Sigmoid colon (tissue), 7 donors: ENCODE data around the gene RABGAP1L. TPM values are rescaled to one million over a fixed set of nuclear protein-coding genes. Genes with fewer than 3 reads are reported as not detected.

Experiments
- DNase-seq: peaks from one replicate; pipeline ENCODE4 v3.0.0-alpha.2; 2019
- H3K27ac ChIP-seq, 4 donors: fragments of 200-600 bp; sonication (generic); one replicate each; pipeline ENCODE4 v1.5.1; 2016 to 2019; ENCODE audit warnings: mild to moderate bottlenecking in 1 of 4
- H3K27me3 ChIP-seq, 3 donors: fragments of 200-600 bp; sonication (generic); one replicate each; pipeline ENCODE4 v1.5.1; 2019; ENCODE audit warnings: mild to moderate bottlenecking in 1 of 3
- H3K36me3 ChIP-seq, 4 donors: fragments of 200-600 bp; sonication (generic); one replicate each; pipeline ENCODE4 v1.5.1; 2016 to 2019
- H3K4me1 ChIP-seq, 4 donors: fragments of 200-600 bp; sonication (generic); one replicate each; pipeline ENCODE4 v1.5.1; 2017 to 2019
- H3K4me3 ChIP-seq, 4 donors: fragments of 200-600 bp; sonication (generic); one replicate each; pipeline ENCODE4 v1.5.1; 2017 to 2019; ENCODE audit warnings: mild to moderate bottlenecking in 2 of 4, moderate library complexity in 1 of 4
- H3K9me3 ChIP-seq, 4 donors: fragments of 200-600 bp in 3 of 4; sonication (generic) in 3 of 4; one replicate each; pipeline versions ENCODE4 v1.5.1 to v1.6.1; 2013 to 2019
- EP300 ChIP-seq, 4 donors: sonication (generic); formaldehyde crosslinking; IDR thresholded peaks; one replicate each; pipeline ENCODE4 v1.6.1; 2017; ENCODE audit warnings: antibody characterized with exemption in 4 of 4
- POLR2A ChIP-seq, 2 donors: fragments of 450-650 bp; IDR thresholded peaks; one replicate each; pipeline ENCODE4 v1.6.1; 2016; ENCODE audit warnings: antibody characterized with exemption in 2 of 2, mild to moderate bottlenecking in 2 of 2, moderate library complexity in 2 of 2
- POLR2AphosphoS5 ChIP-seq, 4 donors: sonication (generic); formaldehyde crosslinking; IDR thresholded peaks; one replicate each; pipeline ENCODE4 v1.6.1; 2017; ENCODE audit warnings: antibody characterized with exemption in 4 of 4
- WGBS, 2 donors: extraction: QIAGEN DNeasy Blood & Tissue Kit; methylation state at CpG; one replicate each; pipeline ENCODE4 v1.1.7; 2013; 5-methylcytosine and 5-hydroxymethylcytosine counted together
- intact Hi-C: fragments of 100-400 bp; cut with DNase I; formaldehyde crosslinking; loops from one replicate; pipeline ENCODE4 v1.15.1; 2023
- polyA plus RNA-seq, 3 donors: library from polyadenylated mRNA; stranded (reverse); fragments of 200-250 nt; gene quantifications; one replicate each; pipeline ENCODE4 v1.2.3, GENCODE V29; 2013
- total RNA-seq, 4 donors: library from RNA; depleted of rRNA; stranded (reverse); fragments of >200 nt; gene quantifications; one replicate each; pipeline ENCODE4 v1.1.0, GENCODE V29; 2016
- TF ChIP-seq, protein P1 (sequence below), 4 experiments: fragments of 450-650 bp in 3 of 4; fragments of 200-600 bp in 1 of 4; IDR thresholded peaks; one replicate each; pipeline ENCODE4 v1.5.1; 2016 to 2019; ENCODE audit warnings: antibody characterized with exemption in 4 of 4, mild to moderate bottlenecking in 3 of 4, moderate library complexity in 2 of 4
- donor health status: healthy with polysubstance abuse.
- donor health status: Bipolar disorder and iron deficiency.
- donor health status: healthy.

RABGAP1L gene
- total and polyA plus RNA-seq, 7 donors, result 25.2 to 42.9 (median 35.4) TPM

DNA sequence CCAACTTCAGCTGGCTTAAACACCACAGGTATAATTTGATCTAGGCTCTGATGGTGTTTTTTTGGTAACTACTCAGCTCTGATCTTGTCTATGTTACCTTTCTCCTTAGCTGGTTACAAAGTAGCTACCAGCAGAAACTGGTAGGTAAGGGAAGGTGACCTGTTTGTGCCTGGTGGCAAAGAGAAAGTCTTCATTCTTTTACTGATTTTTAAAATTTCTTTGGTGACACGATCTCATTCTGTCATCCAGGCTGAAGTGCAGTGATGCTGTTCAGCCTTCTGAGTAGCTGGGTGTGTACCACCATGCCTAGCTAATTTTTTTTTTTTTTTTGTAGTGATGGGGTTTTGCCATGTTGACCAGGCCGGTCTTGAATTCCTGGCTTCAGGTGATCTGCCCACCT lies 62.4 kb downstream of the RABGAP1L start:
- Histone ChIP-seq H3K27me3 (no peaks in the 10 kb centered on the region), H3K4me1 (no peaks in the 10 kb centered on the region), H3K4me3 (no peak overlapping the region), H3K36me3 (peaks cover 0 to 20% (median 0%) of the 10 kb centered on the region in 4 donors), H3K9me3 (no peaks in the 10 kb centered on the region), H3K27ac (no peak overlapping the region)
- DNase-seq, result no peak
- no peak for TF ChIP-seq POLR2AphosphoS5 (IDR thresholded peaks at IDR 0.05)
- TF ChIP-seq, protein P1, sequence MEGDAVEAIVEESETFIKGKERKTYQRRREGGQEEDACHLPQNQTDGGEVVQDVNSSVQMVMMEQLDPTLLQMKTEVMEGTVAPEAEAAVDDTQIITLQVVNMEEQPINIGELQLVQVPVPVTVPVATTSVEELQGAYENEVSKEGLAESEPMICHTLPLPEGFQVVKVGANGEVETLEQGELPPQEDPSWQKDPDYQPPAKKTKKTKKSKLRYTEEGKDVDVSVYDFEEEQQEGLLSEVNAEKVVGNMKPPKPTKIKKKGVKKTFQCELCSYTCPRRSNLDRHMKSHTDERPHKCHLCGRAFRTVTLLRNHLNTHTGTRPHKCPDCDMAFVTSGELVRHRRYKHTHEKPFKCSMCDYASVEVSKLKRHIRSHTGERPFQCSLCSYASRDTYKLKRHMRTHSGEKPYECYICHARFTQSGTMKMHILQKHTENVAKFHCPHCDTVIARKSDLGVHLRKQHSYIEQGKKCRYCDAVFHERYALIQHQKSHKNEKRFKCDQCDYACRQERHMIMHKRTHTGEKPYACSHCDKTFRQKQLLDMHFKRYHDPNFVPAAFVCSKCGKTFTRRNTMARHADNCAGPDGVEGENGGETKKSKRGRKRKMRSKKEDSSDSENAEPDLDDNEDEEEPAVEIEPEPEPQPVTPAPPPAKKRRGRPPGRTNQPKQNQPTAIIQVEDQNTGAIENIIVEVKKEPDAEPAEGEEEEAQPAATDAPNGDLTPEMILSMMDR (IDR thresholded peaks at IDR 0.05), result no peak
- TF ChIP-seq EP300 (IDR thresholded peaks at IDR 0.05), result no peak
- no peak for TF ChIP-seq POLR2A (IDR thresholded peaks at IDR 0.05)
- intact Hi-C loops, result no loop called here
- WGBS, 2 donors, result 92 to 94% methylated on average over 2 of the region's 2 CpGs

DNA sequence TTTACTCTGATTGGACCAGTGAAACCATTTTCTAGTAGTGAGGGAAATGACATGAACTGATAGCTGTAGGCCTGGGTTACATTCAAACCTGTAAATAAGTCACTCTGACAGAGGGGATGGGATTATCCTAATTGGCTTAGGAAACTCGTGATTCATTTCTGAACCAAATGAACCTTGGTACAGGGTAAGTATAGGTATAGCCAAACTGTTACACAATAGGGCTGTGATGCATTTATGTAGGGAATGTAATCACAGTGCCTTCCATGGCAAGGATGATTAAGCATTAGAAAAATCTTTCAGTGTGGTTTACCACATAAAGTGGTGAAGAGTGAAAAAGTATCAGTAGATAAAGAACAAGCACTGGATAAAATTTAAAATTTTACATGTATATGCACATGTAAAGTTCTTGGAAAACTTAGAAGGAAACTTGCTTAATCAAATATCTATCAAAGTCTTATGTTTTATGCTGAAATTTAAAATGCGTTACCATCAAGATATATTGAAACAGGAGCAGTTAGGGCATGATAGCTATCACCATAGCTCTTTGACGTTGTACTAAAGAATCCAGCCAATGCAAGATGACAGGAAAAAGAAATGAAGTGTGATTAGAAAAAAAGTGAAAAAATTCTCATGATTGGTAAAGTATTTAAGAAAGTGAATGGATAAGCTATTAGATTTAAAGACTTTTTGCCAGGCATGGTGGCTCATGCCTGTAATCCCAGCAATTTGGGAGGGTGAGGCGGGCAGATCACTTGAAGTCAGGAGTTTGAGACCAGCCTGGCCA lies 63.0 kb downstream of the RABGAP1L start:
- no peaks in the 10 kb centered on the region for H3K27me3 ChIP-seq
- H3K36me3 ChIP-seq, result peaks cover 0 to 20% (median 0%) of the 10 kb centered on the region in 4 donors
- no peaks in the 10 kb centered on the region for H3K9me3 ChIP-seq
- H3K4me3 ChIP-seq, result no peak overlapping the region
- TF ChIP-seq EP300 (IDR thresholded peaks at IDR 0.05) (no peak), POLR2A (IDR thresholded peaks at IDR 0.05) (no peak), POLR2AphosphoS5 (IDR thresholded peaks at IDR 0.05) (no peak)
- TF ChIP-seq, protein P1 (IDR thresholded peaks at IDR 0.05), result no peak
- WGBS, 2 donors, result 94 to 97% methylated on average over 4 of the region's 4 CpGs
- DNase-seq, result no peak
- no peak overlapping the region for H3K27ac ChIP-seq
- intact Hi-C loops, result no loop called here
- H3K4me1 ChIP-seq, result no peaks in the 10 kb centered on the region

DNA sequence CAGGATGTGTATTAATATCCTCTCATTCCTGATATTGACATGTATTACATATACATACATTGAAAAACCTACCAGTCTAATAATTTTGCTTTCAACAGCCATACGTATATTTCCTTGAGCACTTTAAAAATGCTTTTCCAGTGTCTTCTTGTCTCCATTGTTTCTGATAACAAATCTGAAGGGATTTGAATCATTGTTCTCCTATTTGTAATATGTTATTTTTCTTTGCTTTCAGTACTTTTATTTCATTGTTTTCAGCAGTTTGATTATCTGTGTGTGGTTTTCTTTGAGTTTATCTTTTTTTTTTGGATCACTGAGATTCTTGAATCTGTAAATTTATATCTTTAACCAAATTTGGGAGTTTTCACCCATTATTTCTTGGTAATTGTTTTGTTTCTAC lies 65.3 kb downstream of the RABGAP1L start:
- Histone ChIP-seq H3K4me3 (no peak overlapping the region), H3K4me1 (no peaks in the 10 kb centered on the region), H3K27ac (no peak overlapping the region), H3K36me3 (peaks cover 0 to 20% (median 0%) of the 10 kb centered on the region in 4 donors), H3K27me3 (no peaks in the 10 kb centered on the region), H3K9me3 (no peaks in the 10 kb centered on the region)
- 93 to 99% methylated on average over 1 of the region's 1 CpG for WGBS, 2 donors
- intact Hi-C loops, result no loop called here
- TF ChIP-seq POLR2A (IDR thresholded peaks at IDR 0.05) (no peak), EP300 (IDR thresholded peaks at IDR 0.05) (no peak), POLR2AphosphoS5 (IDR thresholded peaks at IDR 0.05) (no peak)
- TF ChIP-seq, protein P1 (IDR thresholded peaks at IDR 0.05), result no peak
- DNase-seq, result no peak

DNA sequence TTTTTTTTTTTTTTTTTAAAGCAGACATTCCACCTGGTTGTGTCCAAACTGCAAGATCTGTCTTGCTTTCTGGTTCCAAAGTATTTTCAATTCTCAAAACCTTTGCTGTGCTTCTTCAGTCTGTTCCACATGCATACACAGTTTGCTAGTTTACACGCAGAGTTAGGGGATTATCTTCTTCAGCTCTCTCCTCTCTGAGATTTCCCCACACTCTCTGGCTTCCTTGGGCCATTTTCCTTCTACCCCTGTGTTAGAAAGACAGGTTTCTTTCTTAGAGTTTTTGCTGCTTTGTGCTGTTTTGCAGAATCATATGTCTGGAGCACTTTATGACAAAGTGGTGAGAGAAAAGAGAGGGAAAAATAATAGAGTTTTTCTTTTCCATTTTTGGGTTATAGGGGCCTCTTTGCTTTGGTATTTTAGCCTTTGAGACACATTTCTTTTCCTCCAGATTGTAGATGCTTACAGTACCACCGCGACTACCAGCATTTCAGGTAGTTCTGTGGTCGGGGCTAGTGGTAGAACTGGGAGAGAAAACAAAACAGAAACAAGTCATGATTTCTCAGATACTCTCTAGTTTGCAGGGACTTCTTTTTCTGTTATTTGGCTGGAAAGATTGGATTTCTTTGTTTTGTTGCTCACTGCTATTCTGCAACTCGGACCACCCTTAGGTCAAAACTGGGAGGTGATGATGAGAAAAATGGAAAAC lies 66.3 kb downstream of the RABGAP1L start:
- Histone ChIP-seq H3K27ac (no peak overlapping the region), H3K4me3 (no peak overlapping the region), H3K9me3 (no peaks in the 10 kb centered on the region), H3K36me3 (peaks cover 0 to 20% (median 0%) of the 10 kb centered on the region in 4 donors), H3K4me1 (no peaks in the 10 kb centered on the region), H3K27me3 (no peaks in the 10 kb centered on the region)
- intact Hi-C loops, result no loop called here
- TF ChIP-seq EP300 (IDR thresholded peaks at IDR 0.05) (no peak), POLR2AphosphoS5 (IDR thresholded peaks at IDR 0.05) (no peak), POLR2A (IDR thresholded peaks at IDR 0.05) (no peak)
- TF ChIP-seq, protein P1 (IDR thresholded peaks at IDR 0.05), result no peak
- DNase-seq, result no peak
- 78 to 94% methylated on average over 5 of the region's 5 CpGs for WGBS, 2 donors
